ENCODE results near the gene USP46.
A peak's percentile ranks its signal among the peaks of the same experiment; 100 is the strongest.

Gene USP46

GRCh38 chr4:52670739-52671138, 11.6 kb upstream of the USP46 start:
- no peak for DNase-seq (ENCODE audit: low read depth)
- H3K4me3 ChIP-seq (ENCODE audit: control insufficient read depth, low read depth, low read length): no peak overlapping the region
- TF ChIP-seq CTCF (conservative IDR thresholded peaks at IDR 0.05; ENCODE audit: control insufficient read depth, insufficient read depth, low read depth, low read length): peak; percentile 1

- no peak for DNase-seq (ENCODE audit: low read depth)
- TF ChIP-seq CTCF (conservative IDR thresholded peaks at IDR 0.05; ENCODE audit: control insufficient read depth, insufficient read depth, low read depth, low read length): no peak
- no peak overlapping the region for H3K4me3 ChIP-seq (ENCODE audit: control insufficient read depth, low read depth, low read length)
Observed at GRCh38 chr4:52670121-52670520, 11.0 kb upstream of the USP46 start.

GRCh38 chr4:52665592-52665991, 6.5 kb upstream of the USP46 start:
- no peak for DNase-seq (ENCODE audit: low read depth)
- no peak overlapping the region for H3K4me3 ChIP-seq (ENCODE audit: control insufficient read depth, low read depth, low read length)
- peak; percentile 14 for TF ChIP-seq CTCF (conservative IDR thresholded peaks at IDR 0.05; ENCODE audit: control insufficient read depth, insufficient read depth, low read depth, low read length)

GRCh38 chr4:52664479-52664878, 5.4 kb upstream of the USP46 start:
- no peak for TF ChIP-seq CTCF (conservative IDR thresholded peaks at IDR 0.05; ENCODE audit: control insufficient read depth, insufficient read depth, low read depth, low read length)
- no peak for DNase-seq (ENCODE audit: low read depth)
- H3K4me3 ChIP-seq (ENCODE audit: control insufficient read depth, low read depth, low read length): no peak overlapping the region

- no peak overlapping the region for H3K4me3 ChIP-seq (ENCODE audit: control insufficient read depth, low read depth, low read length)
- DNase-seq (ENCODE audit: low read depth): no peak
- no peak for TF ChIP-seq CTCF (conservative IDR thresholded peaks at IDR 0.05; ENCODE audit: control insufficient read depth, insufficient read depth, low read depth, low read length)
Observed at GRCh38 chr4:52661966-52662690, 3.0 kb upstream of the USP46 start.

GRCh38 chr4:52660643-52661042, 1.5 kb upstream of the USP46 start:
- no peak overlapping the region for H3K4me3 ChIP-seq (ENCODE audit: control insufficient read depth, low read depth, low read length)
- no peak for DNase-seq (ENCODE audit: low read depth)
- TF ChIP-seq CTCF (conservative IDR thresholded peaks at IDR 0.05; ENCODE audit: control insufficient read depth, insufficient read depth, low read depth, low read length): no peak

Data from fibroblast of mammary gland (primary cell).